ENCODE results near the gene LIN37. TPM values are rescaled to one million over a fixed set of nuclear protein-coding genes. Genes with fewer than 3 reads are reported as not detected.

Gene LIN37
- total and polyA plus RNA-seq, 9 of the 15 experiments (the other 6 are each of a cell fraction or from before 2014, with no cell fraction given) = 1.2 to 12.5 (median 8.6) TPM

- TF ChIP-seq TOE1 (IDR thresholded peaks at IDR 0.05; ENCODE audit: borderline replicate concordance) (peak; percentile 64; the same call in 1 of the 2 replicates), TOE1 (CRISPR knock-in tag; IDR thresholded peaks at IDR 0.05; ENCODE audit: borderline replicate concordance, low read depth) (no peak), SP2 (IDR thresholded peaks at IDR 0.05; ENCODE audit: extremely low read depth, low read depth, low read length, poor library complexity, severe bottlenecking) (peak; percentile 83), SRF (CRISPR knock-in tag; IDR thresholded peaks at IDR 0.05) (peak in 1 of 2 experiments; percentile 44; a peak in 1 of 4 replicates), RREB1 (CRISPR knock-in tag; IDR thresholded peaks at IDR 0.05) (no peak), ZEB2 (IDR thresholded peaks at IDR 0.05) (no peak), PML (IDR thresholded peaks at IDR 0.05; ENCODE audit: low read length) (no peak), RBFOX2 (IDR thresholded peaks at IDR 0.05; ENCODE audit: low read depth, low read length) (peak; percentile 86), FOS (IDR thresholded peaks at IDR 0.05; ENCODE audit: extremely low read depth, insufficient read length) (peak; percentile 96), ERF (CRISPR knock-in tag; IDR thresholded peaks at IDR 0.05) (no peak), TBP (optimal IDR thresholded peaks at IDR 0.05; ENCODE audit: low read depth, low read length) (peak; percentile 62)
- TF ChIP-seq, protein P1, sequence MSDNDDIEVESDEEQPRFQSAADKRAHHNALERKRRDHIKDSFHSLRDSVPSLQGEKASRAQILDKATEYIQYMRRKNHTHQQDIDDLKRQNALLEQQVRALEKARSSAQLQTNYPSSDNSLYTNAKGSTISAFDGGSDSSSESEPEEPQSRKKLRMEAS (CRISPR knock-in tag; IDR thresholded peaks at IDR 0.05) = 0 out of 2 replicates have a peak, but pooled peaks have one; percentile 27
Measured at GRCh38 chr19:35748106-35749020, at the start of gene LIN37 (continued).

Data from K562 (cell line).